NCI-H187 (cell line): ENCODE measurements around the gene AGBL4.
"Not testable (repeated sequence)": the region's sequence is repeated elsewhere in the genome, so short reads cannot be mapped to it uniquely, and the experiment has no call there.

ENCODE experiments used
- DNase-seq, 2 experiments: peaks; one replicate each; lab custom pipeline; 2025; lab: John Stamatoyannopoulos, UW

AGBL4 gene

DNA sequence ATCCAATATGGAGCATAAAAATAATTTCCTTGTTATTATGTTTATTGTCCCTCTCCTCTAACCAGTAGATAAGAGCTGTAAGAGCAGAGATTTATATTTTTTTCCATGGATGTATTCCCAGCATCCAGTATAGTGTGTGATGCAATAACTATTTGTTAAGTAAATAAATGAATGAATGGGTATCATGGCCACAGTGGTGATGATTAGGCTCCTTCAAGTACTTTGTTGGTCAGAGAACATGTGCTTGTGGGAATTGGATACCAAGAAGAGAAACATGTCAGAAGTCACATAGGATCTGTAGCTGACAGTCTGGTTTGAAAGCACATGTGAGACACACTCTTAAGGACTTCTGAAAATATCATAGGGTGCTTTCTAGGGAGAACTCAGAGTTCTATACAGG is 588.5 kb downstream of the AGBL4 start:
- no peak for DNase-seq

DNA sequence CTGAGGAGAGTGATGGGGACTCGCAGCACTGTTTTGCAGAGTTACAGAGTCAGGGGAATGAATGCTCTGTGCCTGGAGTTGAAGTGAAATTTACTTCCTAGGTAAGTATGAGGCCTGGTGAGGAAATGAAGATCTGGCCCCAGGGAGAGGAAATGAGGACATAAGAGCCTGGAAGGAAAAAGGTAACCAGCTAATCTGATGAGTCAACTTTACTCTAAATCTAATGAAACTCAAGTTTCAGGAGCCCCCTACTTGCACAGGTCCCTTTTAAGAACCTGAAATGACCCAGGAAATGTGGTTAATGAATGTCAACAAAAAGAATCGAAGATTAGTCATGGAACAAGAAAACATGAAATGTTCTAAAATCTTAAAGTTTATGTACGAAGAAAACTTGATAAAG is 599.0 kb downstream of the AGBL4 start:
- DNase-seq = no peak

DNA sequence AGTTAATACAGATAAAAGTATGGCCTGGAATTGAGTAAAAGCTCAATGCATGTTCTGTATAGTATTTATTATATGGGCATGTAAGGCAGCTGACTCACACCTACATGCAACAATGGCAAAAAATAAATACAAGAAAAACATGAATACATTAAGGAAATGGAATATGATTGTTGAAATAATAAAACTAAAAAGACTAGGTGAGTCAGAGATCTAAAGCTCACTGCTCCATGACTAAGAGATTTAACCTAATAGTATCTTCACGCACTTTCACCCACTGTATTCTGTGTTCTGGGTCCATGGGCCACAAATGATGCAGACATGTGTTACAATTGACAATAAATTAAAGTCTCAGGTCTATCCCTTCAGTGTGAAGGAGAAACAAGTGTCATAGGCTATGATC is 607.0 kb downstream of the AGBL4 start:
- no peak for DNase-seq

DNA sequence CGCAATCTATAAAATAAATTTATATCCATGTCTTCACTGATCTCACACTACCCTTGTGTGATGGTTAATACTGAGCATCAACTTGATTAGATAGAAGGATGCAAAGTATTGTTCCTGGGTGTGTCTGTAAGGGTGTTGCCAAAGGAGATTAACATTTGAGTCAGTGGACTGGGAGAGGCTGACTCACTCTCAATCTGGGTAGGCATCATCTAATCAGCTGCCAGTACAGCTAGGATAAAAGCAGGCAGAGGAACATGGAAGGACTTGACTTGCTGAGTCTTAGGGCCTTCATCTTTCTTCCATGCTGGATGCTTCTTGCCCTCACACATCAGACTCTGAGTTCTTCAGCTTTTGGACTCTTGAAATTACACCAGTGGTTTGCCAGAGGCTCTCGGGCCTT is 615.4 kb downstream of the AGBL4 start:
- DNase-seq = no peak

DNA sequence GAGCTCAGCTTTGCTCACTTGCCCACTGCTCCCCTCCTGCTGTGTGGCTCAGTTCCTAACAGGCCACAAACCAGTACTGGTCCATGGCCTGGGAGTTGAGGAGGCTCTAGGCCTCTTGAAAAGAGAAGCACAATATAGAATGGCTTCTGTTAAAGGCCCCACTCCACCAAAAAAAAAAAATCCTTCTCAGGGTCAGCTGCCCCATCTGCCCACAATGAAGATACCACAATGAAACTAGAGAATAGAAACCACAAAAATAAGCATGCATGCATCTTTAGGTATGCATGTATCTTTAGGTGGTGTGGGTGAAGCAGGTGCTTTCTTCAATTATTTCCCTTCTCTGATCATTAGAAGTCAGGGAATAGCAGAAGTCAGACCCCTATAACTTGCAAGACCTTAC is 626.7 kb downstream of the AGBL4 start:
- DNase-seq = no peak

DNA sequence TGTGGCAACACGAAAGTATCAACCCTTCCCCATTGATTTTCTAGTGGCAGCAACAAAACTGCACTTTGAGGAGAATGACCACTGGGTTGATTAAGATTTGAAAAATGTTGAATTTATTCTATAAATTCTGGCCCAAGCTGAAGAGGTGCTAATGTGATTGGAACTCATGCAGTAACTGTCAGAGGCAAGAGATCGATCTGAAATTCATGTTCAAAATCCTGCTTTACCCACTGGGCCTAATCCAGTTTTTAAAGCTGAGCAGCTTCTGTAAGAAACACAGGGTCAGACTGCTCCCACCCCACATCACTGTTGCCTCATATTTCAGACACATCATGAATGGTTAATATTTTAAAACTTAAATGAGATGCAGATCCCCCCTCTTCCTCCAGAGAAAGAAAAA is 629.6 kb downstream of the AGBL4 start:
- DNase-seq = no peak

DNA sequence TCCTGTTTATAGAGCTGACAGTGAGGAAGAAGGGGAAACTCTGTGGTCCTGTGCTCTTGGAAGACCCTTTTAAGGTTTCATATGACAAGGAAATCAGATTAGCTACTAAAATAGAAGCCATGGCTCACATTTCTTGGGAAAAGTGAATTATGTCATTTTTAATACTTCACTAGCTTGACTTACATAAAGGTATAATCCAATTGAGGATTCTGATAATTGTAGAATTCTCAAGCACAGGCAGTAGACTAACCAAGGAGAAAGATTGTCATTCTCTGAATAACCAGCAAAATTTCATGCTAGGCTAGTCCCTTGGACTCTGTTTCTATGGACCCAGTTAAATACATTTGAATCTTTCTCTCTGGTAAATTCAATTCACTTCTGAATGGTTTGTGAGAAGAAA is 634.1 kb downstream of the AGBL4 start:
- no peak for DNase-seq

DNA sequence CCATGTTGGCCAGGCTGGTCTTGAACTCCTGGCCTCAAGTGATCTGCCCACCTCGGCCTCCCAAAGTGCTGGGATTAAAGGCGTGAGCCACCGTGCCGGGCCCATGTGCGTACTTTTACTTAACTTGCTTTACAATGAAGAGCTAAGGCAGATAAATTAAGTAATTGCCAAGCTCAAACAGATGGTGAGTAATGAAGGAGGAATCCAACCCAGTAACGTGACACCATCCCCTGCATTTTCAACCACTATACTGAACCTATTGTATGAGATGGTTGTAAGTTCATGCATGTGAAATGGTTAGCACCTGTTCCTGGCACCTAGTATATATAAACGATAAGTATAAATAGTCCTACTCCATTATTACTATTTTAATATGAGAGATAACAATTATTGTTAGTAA is 659.1 kb downstream of the AGBL4 start:
- no peak for DNase-seq

DNA sequence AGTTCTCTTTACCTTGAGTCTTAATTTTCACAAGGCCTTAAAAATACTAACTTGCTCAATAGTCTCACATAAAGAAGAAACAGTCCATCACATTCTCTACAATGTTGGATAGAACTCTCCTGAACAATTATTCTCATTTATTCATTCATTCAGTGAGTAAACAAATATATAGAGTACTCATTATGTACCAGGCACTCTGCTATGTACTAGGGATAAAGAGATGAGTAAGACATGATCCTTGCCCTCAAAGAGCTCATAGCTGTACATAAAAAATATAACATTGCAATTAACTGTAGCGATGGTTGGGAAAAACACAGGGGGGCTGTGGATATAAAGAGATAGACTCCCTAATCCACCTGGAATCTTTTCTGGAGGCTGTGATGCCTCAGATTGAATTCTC is 660.1 kb downstream of the AGBL4 start:
- DNase-seq = no peak

DNA sequence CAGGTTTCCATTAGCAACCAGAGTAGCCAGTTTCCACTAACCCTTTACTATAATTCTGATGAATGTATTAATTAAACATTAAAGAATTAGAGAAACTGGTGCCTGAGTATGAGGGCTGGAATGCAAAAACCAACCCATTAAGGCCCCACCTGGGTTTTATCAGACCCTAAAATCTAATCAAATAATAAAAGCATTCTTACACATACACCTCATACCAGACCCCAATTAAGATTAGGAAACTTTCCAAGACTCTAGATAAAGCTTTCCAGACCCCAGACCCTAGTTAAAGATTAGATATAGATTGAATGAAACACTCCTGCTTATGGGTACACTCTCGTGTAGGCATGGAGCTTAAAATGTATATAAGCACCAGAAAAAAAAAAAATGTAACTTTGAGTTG is 665.7 kb downstream of the AGBL4 start:
- no peak for DNase-seq

DNA sequence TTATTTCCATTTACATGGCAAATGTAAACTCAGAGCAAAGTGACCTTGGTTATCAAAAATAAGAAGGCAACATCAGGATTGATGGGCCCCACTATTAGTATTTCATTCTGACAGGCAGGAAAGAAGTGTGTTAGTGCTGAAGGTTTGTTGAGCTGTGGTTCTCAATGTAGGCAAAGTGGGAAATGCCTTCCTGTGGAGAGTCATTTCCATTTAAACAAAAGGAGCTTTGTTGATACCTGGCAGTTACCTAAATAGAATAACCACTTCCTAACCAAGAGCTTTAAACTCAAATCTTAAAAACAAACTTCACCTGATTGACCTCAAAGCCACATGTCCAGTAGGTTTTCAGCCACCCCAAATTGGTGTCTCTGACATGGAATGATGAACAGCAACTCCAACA is 667.2 kb downstream of the AGBL4 start:
- no peak for DNase-seq

DNA sequence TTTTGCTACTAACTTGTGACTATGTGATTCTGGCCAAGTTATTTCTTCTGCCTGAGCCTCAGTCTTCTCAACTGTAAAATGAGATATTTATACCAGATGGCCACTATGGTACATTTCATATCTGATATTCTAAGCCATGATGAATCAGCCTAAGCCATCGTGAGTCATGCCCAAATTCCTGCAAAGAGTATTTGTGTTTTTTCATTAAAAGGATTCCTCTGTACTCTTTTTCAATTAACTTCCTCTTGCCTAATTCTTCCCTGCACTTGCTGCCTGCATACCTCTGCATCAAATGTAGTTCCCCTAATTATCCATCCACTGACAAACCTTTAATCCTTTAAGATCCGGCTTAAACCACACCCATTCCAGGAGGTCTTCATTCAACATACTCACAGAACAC is 672.0 kb downstream of the AGBL4 start:
- DNase-seq = no peak

DNA sequence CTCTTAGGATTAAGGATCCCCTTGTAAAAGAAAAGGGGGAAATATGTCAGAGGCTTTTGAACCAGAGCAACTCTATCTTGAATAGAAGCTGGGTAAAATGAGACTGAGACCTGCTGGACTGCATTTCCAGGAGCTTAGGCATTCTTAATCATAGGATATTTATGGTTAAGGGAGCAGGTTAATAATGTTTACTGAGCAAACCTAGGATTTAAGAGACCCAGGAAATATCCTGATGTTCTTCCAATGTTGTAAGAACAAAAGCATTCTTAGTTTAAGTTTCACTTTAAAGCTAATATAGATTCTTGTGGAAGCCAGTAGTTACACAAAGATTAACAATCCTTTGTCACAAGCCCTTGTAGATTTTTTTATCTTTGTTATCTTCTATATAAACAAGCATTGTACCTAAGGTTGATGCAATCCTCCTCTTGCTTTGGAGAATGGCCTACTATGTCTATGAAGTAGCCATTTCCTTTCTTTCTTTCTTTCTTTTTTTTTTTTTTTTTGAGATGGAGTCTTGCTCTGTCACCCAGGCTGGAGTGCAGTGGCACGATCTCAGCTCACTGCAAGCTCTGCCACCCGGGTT is 676.9 kb downstream of the AGBL4 start:
- DNase-seq = no peak

DNA sequence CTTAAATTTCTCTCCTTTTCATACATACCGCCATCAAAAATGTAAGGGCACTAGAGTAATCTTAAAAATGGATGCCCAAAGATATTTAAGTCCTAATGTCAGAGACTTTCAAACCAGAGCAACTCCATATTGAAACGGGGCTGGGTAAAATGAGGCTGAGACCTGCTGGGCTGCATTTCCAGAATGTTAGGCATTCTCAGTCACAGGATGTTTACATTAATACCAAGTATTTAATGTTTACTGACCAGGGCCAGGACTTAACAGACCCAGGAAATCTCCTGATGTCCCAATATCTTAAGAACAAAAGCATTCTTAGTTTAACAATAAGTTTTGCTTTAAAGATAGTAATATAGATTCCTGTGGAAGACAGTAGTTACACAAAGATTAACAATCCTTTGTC is 683.2 kb downstream of the AGBL4 start:
- DNase-seq = no peak

DNA sequence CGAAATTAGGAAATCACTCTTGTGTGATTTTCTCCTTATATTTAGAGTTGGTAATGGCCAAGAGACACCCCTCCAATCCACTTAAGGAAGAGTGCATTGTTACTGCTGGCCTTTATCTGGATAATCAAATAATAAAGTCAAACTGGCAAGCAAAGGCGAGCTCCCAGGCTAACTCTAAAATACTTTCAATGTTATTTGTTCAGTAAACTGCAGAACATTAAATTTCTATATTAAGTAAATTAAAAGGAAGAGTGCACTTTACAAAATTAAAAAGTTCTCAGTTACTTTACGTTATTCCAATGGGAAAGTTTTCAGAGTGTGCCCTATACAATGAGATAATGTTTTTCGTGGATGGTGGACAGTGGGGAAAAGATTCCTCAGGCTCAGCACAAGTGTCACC is 684.7 kb downstream of the AGBL4 start:
- no peak for DNase-seq

DNA sequence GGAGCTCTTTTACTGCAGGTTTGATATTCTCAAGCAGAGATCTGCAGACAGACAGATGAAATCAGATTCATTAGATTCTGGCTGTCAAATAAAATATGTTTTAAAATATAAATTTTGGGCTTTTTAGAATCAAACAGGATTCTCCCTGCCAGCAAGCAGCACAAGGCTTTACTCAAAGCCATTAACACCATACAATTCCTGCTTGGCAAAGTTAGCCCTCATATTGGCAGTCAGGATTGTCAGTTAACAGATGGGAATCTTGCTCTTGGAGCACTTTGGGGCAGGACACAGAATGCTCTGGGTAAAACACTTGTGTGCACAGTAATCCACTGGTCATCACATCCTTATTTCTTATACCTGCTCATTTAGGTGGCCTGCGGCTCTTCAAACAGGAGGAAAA is 686.5 kb downstream of the AGBL4 start:
- no peak for DNase-seq

DNA sequence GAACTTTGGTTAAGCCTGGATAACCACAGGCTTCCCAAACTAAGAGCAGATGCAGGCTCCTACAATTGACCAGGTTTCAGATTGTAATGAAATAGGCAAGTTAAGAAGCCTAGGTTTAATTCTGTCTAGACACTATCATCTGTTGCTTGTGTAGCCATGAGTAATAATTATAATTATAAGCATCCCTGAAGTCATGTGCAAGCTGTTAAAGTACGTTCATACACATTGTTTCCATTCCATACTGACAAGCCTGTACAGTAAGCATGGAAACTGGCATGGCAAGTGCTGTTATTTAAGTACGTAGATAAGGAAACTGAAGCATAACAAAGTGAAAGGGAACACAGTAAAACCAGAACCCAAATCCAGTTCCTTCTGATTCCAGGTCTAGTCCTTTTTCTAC is 689.8 kb downstream of the AGBL4 start:
- no peak for DNase-seq

DNA sequence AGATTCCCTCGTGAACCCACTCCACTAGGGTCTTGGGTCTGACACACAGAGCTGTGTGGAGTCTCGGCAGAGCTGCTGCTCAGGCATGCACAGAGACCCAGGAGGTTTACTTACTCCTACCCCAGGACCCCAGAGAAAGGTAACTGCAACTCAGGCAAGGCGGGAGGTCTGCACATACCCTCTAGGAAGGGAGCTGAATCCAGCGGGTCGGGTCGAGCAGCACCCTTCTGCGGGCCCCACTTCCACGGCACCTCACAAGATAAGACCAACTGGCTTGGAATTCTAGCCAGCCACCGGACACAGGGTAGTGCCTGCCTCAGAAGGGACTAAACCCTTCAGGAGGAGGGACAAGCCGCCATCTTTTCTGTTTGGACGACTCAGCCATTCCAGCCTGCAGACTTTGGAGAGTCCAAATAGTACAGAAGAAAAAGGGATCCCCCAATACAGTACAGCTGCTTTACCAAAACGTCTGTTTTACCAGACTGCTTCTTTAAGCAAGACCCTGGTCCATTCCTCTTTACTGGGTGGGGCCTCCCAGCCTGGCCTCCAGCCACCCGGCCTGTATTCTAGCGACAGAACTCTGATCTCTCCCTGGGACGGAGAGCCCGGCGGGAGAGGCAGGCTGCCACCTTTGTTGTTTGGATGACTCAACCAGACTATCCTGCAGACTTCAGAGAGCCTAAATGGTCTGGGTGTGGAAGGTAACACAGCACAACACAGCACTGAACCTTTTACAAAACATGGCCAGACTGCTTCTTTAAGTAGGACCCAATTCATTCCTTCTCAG is 692.5 kb downstream of the AGBL4 start:
- no peak for DNase-seq

DNA sequence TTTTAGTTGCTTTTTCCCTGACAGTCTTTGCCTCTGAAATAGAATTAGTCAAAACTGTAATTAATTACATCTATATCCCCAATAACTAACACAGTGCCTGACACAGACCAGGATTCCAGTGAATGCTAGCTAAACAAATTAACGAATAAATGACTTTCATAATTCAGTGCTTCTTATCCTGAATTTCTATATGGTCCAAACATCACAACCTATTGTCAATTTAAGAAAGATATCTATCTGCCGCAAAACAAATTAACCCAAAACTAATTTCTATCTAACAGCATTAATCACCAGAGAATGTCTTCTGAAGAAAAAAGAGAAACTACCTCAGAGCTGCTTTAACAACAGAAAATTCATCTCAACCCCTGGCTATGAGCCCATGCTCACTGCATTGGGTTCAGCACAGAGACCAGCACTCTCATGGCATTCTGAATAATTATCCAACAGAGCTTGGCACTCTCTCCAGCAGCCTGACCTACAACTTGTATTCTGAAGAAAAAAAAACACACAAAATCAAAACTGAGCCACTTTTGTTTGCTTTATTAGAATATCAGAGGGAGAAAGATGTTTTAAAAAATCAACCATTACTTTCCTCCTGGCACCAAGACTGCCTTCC is 699.7 kb downstream of the AGBL4 start:
- no peak for DNase-seq

DNA sequence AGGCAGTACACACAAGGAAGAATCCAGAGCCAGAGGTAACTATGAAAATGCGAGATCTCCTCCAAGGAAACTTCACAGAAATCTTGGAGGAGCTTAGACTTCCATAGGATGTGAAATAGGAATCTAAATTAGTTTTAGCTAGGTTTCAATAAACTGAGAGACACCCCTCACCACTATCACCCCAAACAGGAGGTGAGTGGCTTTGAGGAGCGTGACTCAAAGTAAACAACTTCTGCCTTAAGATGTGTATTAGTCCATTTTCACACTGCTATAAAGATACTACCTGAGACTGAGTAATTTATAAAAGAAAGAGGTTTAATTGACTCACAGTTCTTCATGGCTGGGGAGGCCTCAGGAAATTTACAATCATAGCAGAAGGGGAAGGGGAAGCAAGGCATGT is 703.3 kb downstream of the AGBL4 start:
- not testable (repeated sequence) for DNase-seq

DNA sequence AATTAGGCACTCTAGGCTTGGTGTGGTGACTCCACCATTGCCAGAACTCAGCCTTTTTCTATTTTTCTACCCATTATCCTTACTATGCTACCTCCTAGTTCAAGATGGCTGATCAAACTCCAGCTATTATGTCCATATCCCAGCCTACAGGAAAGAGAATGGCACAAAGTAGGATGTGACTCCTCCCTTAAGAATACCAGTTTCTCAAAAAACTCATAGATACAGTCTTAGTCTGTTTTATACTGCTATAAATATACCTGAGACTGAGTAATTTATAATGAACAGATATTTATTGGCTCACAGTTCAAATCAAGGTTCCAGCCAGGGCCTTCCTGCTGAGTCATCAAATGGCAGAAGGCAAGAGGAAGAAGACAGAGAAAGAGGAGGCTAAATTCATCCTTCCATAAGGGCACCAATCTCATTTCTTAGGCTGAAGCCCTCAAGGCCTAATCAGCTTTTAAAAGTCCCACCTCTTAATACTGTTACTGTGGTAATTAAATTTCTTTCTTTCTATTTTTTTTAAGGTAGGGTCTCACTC is 704.3 kb downstream of the AGBL4 start:
- DNase-seq = no peak

DNA sequence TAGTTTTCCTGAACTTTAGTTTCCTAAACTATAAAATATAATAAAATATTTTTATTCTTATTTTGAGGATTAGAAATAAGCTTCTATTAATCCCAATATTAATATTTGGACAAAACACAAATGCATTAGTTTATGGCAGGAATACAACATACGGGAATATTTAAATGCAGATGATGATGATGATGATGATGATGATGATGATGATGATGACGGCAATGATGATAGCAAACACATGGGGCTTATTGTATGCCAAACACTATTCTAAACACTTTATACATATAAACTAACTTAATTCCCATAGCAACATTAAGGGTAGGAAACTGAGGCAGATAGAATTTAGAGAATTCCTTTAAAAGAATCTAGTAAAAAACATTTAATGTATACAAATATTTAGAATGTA is 705.5 kb downstream of the AGBL4 start:
- DNase-seq = no peak

DNA sequence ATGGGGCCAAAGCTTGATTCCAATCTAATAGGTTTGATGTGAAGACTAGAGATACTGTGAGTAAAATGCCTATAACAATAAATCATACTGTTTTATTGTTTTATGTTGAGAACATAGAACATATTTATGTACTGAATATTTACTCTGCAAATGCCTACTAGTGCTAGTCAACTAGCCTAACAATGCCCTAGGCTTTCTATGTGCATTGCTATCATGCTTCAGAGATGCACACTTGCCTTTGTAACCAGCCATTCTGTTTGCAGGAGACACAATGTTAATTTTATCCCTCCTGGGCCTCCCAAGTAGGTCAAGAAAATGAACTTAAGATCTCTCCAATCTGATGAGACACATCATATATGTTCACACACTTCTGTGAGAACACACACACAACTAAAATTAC is 716.3 kb downstream of the AGBL4 start:
- no peak for DNase-seq
